Colonic mucosa (tissue), 4 donors: ENCODE measurements around the gene AMH. TPM values are rescaled to one million over a fixed set of nuclear protein-coding genes. Genes with fewer than 3 reads are reported as not detected.
"Not testable (repeated sequence)": the region's sequence is repeated elsewhere in the genome, so short reads cannot be mapped to it uniquely, and the experiment has no call there.

Source experiments
- DNase-seq: peaks from one replicate; pipeline ENCODE4 v3.0.0-alpha.2; 2020
- H3K27ac ChIP-seq: fragments of 200-600 bp; one replicate; pipeline ENCODE4 v1.8.0; 2021
- H3K27me3 ChIP-seq: fragments of 200-600 bp; one replicate; pipeline ENCODE4 v1.8.0; 2021
- H3K36me3 ChIP-seq: fragments of 200-600 bp; one replicate; pipeline ENCODE4 v1.8.0; 2021
- H3K4me1 ChIP-seq: fragments of 200-600 bp; one replicate; pipeline ENCODE4 v1.8.0; 2021; ENCODE audit warnings: mild to moderate bottlenecking
- H3K4me3 ChIP-seq: fragments of 200-600 bp; one replicate; pipeline ENCODE4 v1.8.0; 2021
- H3K9ac ChIP-seq, 2 donors: one replicate each; pipeline ENCODE4 v1.7.0; 2013; ENCODE audit warnings: control low read depth in 2 of 2, low read depth in 2 of 2, low read length in 2 of 2
- H3K9me3 ChIP-seq: fragments of 200-600 bp; one replicate; pipeline ENCODE4 v1.8.0; 2021
- intact Hi-C: fragments of 100-400 bp; cut with DNase I; formaldehyde crosslinking; loops from one replicate; pipeline ENCODE4 v1.14.1; 2022
- total RNA-seq, 2 donors: library from RNA; stranded (reverse); fragmentation: NEBNext Ultra II Directional in 1 of 2; extraction: Animal tissue kit (Norgen Biotek cat#: 25700) in 1 of 2; gene quantifications; one replicate each; pipeline ENCODE4 v1.2.1, GENCODE V29; 2021
- TF ChIP-seq, protein P1 (sequence below): fragments of 200-600 bp; IDR thresholded peaks from one replicate; pipeline ENCODE4 v1.8.0; 2022; ENCODE audit warnings: antibody characterized with exemption, mild to moderate bottlenecking
- donor health status: healthy.
- donor health status: DM: no; HTN: no; CAD: no.
- donor health status: DM: no; HTN: no; CAD: no.

The AMH gene
- total RNA-seq, result 1 to 10 TPM in 1 of 2 donors, under 1 TPM in 1; 0.90 to 5.1 TPM

DNA sequence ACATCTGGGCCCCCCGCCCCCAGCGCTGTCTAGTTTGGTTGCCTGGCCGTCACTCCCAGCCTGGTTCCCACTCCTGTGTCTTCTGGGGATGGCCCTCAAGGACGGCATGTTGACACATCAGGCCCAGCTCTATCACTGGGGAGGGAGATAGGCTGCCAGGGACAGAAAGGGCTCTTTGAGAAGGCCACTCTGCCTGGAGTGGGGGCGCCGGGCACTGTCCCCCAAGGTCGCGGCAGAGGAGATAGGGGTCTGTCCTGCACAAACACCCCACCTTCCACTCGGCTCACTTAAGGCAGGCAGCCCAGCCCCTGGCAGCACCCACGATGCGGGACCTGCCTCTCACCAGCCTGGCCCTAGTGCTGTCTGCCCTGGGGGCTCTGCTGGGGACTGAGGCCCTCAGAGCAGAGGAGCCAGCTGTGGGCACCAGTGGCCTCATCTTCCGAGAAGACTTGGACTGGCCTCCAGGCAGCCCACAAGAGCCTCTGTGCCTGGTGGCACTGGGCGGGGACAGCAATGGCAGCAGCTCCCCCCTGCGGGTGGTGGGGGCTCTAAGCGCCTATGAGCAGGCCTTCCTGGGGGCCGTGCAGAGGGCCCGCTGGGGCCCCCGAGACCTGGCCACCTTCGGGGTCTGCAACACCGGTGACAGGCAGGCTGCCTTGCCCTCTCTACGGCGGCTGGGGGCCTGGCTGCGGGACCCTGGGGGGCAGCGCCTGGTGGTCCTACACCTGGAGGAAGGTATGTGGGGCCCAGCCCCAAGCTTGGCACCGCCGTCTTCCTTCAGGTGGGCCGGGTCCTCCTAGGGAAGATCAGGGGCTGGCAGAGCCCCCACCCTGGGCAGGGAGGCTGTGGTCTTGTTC, at the start of gene AMH:
TSS of gene AMH (plus strand) at position 314 of the 857 bp plus-strand sequence. CDS start at position 324, 10 bp downstream.
- Histone ChIP-seq H3K4me3 (no peak within 1 kb of the TSS), H3K4me1 (peaks cover 20% of the 10 kb centered on the region), H3K36me3 (peaks cover 13% of the 10 kb centered on the region), H3K27ac (no peak within 1 kb of the TSS), H3K9ac (no peak within 1 kb of the TSS), H3K9me3 (no peaks in the 10 kb centered on the region), H3K27me3 (peaks cover 49% of the 10 kb centered on the region)
- DNase-seq, result no peak
- intact Hi-C loops, result no loop called here
- TF ChIP-seq, protein P1, sequence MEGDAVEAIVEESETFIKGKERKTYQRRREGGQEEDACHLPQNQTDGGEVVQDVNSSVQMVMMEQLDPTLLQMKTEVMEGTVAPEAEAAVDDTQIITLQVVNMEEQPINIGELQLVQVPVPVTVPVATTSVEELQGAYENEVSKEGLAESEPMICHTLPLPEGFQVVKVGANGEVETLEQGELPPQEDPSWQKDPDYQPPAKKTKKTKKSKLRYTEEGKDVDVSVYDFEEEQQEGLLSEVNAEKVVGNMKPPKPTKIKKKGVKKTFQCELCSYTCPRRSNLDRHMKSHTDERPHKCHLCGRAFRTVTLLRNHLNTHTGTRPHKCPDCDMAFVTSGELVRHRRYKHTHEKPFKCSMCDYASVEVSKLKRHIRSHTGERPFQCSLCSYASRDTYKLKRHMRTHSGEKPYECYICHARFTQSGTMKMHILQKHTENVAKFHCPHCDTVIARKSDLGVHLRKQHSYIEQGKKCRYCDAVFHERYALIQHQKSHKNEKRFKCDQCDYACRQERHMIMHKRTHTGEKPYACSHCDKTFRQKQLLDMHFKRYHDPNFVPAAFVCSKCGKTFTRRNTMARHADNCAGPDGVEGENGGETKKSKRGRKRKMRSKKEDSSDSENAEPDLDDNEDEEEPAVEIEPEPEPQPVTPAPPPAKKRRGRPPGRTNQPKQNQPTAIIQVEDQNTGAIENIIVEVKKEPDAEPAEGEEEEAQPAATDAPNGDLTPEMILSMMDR, result no peak

DNA sequence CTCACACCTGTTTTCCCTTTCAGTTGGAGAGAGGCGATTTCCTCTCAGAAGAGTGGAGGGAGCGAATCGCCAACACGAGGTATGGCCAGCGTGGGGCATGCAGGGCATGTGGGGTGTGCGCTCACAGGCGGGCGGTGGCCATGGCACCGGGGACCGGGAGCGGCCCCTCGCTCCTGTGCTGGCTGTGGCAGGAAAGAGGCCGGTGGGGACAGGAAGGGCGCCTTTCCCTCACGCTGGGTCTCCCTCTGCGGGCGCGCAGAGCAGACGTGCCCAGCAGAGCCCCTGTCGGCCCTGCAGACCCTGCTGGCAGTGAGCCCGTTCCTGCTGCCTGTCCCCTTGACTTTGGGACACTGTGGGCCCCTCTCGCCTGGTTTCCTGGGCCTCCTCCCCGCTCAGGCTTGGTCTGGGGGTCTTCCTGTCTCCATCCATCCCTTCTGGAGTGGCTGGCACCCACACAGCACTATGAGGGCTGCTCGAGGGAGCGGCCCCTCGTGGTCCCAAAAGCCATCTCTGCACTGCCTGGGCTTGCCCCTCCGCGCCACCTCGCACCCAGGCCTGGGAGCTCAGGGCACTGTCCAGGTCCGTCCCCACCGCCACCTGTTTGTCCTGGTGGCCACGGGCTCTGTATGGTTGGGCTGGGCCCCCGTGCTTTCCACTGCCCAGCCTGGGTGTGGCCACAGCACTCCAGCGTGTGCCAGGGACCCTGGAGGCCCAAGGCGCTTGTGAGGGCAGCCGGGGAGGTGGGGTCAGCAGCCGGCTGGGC, 49.1 kb upstream of the AMH start:
- no peaks in the 10 kb centered on the region for H3K4me1 ChIP-seq
- no peak overlapping the region for H3K27ac ChIP-seq
- H3K9ac ChIP-seq, result no peak overlapping the region
- H3K27me3 ChIP-seq, result no peaks in the 10 kb centered on the region
- H3K36me3 ChIP-seq, result peaks cover 5% of the 10 kb centered on the region
- H3K4me3 ChIP-seq, result no peak overlapping the region
- no peaks in the 10 kb centered on the region for H3K9me3 ChIP-seq
- intact Hi-C loops, result no loop called here
- TF ChIP-seq, protein P1, result no peak
- DNase-seq, result no peak

DNA sequence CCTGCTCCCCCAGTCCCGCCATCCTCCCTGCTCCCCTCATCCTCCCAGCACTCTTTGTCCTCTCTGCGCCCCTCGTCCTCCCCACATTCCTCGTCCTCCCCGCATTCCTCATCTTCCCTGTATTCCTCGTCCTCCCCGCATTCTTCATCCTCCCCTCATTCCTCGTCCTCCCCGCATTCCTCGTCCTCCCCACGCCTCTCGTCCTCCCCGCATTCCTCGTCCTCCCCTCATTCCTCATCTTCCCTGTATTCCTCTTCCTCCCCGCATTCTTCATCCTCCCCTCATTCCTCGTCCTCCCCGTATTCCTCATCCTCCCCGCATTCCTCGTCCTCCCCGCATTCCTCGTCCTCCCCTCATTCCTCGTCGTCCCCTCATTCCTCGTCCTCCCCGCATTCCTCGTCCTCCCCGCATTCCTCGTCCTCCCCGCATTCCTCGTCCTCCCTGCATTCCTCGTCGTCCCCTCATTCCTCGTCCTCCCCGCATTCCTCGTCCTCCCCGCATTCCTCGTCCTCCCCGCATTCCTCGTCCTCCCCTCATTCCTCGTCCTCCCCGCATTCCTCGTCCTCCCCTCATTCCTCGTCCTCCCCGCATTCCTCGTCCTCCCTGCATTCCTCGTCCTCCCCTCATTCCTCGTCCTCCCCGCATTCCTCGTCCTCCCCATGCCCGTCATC, 48.4 kb upstream of the AMH start:
- H3K36me3 ChIP-seq, H3K9ac ChIP-seq, H3K27ac ChIP-seq, H3K4me1 ChIP-seq, H3K9me3 ChIP-seq, H3K4me3 ChIP-seq, intact Hi-C loops, DNase-seq, H3K27me3 ChIP-seq: not testable (repeated sequence)

DNA sequence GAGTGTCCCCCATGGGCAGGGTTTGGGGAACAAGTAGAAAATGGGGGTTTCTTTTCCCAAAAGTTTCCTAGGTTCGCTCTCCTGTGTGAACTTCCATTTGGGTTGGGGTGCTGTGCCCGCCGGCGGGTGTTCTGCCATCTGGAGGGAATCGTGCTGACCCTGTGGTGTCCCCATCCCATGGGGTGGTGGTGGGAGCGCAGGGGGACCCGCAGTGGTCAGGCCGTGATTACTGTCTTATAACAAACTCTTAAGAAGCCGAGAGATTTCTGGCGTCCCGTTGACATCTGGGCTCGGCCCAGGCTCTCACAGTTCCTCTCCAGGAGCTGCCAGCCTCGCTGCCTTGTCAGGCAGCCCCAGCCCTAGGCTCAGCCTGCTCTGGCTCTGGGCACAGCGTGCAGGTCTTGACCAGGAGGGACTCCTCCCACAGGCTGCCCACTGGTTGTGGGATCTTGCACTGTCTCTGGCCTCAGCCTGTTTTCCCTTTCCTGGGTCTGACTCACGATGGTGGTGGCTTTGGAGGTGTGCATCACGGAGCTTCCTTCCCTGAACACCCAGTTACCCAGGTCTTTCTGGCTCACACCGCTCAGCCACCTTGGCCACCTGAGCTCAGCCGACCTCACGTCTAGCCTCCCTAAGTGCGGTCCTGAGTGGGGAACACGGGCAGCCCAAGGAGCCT, 47.5 kb upstream of the AMH start:
- intact Hi-C loops, result no loop called here
- DNase-seq, result no peak
- Histone ChIP-seq H3K9me3 (no peaks in the 10 kb centered on the region), H3K4me3 (no peak overlapping the region), H3K4me1 (no peaks in the 10 kb centered on the region), H3K36me3 (peaks cover 5% of the 10 kb centered on the region), H3K9ac (no peak overlapping the region), H3K27me3 (no peaks in the 10 kb centered on the region), H3K27ac (no peak overlapping the region)
- TF ChIP-seq, protein P1, result no peak

DNA sequence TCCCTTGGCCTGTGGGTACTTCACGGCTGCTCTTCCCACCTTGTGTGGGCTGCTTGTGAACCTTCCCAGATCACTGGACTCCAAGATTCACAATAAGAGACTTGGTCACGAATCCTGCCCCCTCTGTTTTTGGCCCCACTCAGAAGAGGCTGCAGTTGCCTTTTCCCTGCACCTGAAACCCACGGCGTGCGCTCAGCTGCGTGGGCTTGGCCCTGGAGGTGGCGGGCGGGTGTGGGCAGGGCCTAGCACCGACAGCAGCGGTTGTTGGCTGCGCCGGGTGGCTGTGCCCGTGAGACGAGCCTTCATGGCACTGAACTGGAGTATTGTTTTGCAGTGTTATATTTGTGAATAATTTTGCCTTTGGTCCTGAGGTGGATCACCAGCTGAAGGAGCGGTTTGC, 46.8 kb upstream of the AMH start:
- H3K9ac ChIP-seq, result no peak overlapping the region
- intact Hi-C loops, result no loop called here
- H3K27me3 ChIP-seq, result no peaks in the 10 kb centered on the region
- no peaks in the 10 kb centered on the region for H3K9me3 ChIP-seq
- H3K27ac ChIP-seq, result no peak overlapping the region
- no peaks in the 10 kb centered on the region for H3K4me1 ChIP-seq
- TF ChIP-seq, protein P1, result no peak
- H3K4me3 ChIP-seq, result no peak overlapping the region
- no peak for DNase-seq
- H3K36me3 ChIP-seq, result peaks cover 5% of the 10 kb centered on the region
